Activated naive CD8-positive, alpha-beta T cell treated with anti-CD3 and anti-CD28 coated beads for 36 hours (primary cell): ENCODE data around the gene FHL1. TPM values are rescaled to one million over a fixed set of nuclear protein-coding genes. Genes with fewer than 3 reads are reported as not detected.
"Not testable (repeated sequence)": the region's sequence is repeated elsewhere in the genome, so short reads cannot be mapped to it uniquely, and the experiment has no call there.

Experiments
- DNase-seq: peaks from one replicate; pipeline ENCODE4 v3.0.0; 2021
- H3K27ac Mint-ChIP-seq: one replicate; pipeline ENCODE4 v1.8.0; 2022; ENCODE audit warnings: mild to moderate bottlenecking, moderate library complexity, mixed read lengths
- H3K27me3 Mint-ChIP-seq: one replicate; pipeline ENCODE4 v1.8.0; 2022; ENCODE audit warnings: mild to moderate bottlenecking, mixed read lengths
- H3K36me3 Mint-ChIP-seq: one replicate; pipeline ENCODE4 v1.8.0; 2021; ENCODE audit warnings: mild to moderate bottlenecking, mixed read lengths
- H3K4me1 Mint-ChIP-seq: one replicate; pipeline ENCODE4 v1.8.0; 2021; ENCODE audit warnings: mixed read lengths
- H3K4me3 Mint-ChIP-seq: one replicate; pipeline ENCODE4 v1.8.0; 2022; ENCODE audit warnings: mild to moderate bottlenecking, moderate library complexity, mixed read lengths
- H3K9me3 Mint-ChIP-seq: one replicate; pipeline ENCODE4 v1.8.0; 2022; ENCODE audit warnings: mixed read lengths
- total RNA-seq, 2 experiments: library from RNA; stranded (reverse); gene quantifications; one replicate each; pipeline ENCODE4 v1.2.3, GENCODE V29; 2021

The FHL1 gene
- total RNA-seq, 2 experiments from 2014 or later = 12.0 to 15.5 TPM

- H3K27ac Mint-ChIP-seq = no peak overlapping the region
- no peak overlapping the region for H3K4me3 Mint-ChIP-seq
- peaks cover 14% of the 10 kb centered on the region for H3K36me3 Mint-ChIP-seq
- DNase-seq = no peak
- H3K9me3 Mint-ChIP-seq = no peaks in the 10 kb centered on the region
- no peaks in the 10 kb centered on the region for H3K27me3 Mint-ChIP-seq
- H3K4me1 Mint-ChIP-seq = peaks cover 11% of the 10 kb centered on the region
Observed at GRCh38 chrX:136227074-136227473, 79.7 kb downstream of the FHL1 start.

- Mint-ChIP-seq H3K36me3 (peaks cover 14% of the 10 kb centered on the region), H3K4me3 (no peak overlapping the region), H3K4me1 (peaks cover 11% of the 10 kb centered on the region), H3K27ac (no peak overlapping the region), H3K27me3 (no peaks in the 10 kb centered on the region), H3K9me3 (no peaks in the 10 kb centered on the region)
- DNase-seq = no peak
Observed at GRCh38 chrX:136227948-136228838, 80.9 kb downstream of the FHL1 start.

- peaks cover 11% of the 10 kb centered on the region for H3K4me1 Mint-ChIP-seq
- H3K36me3 Mint-ChIP-seq = peaks cover 14% of the 10 kb centered on the region
- H3K27ac Mint-ChIP-seq = no peak overlapping the region
- no peak for DNase-seq
- H3K9me3 Mint-ChIP-seq = no peaks in the 10 kb centered on the region
- H3K27me3 Mint-ChIP-seq = no peaks in the 10 kb centered on the region
- H3K4me3 Mint-ChIP-seq = no peak overlapping the region
Observed at GRCh38 chrX:136228839-136229207, 81.5 kb downstream of the FHL1 start.

GRCh38 chrX:136237074-136237473 is 89.7 kb downstream of the FHL1 start:
- H3K4me1 Mint-ChIP-seq = peaks cover 3% of the 10 kb centered on the region
- H3K27ac Mint-ChIP-seq = no peak overlapping the region
- H3K9me3 Mint-ChIP-seq = no peaks in the 10 kb centered on the region
- no peaks in the 10 kb centered on the region for H3K27me3 Mint-ChIP-seq
- no peak overlapping the region for H3K4me3 Mint-ChIP-seq
- H3K36me3 Mint-ChIP-seq = peaks cover 8% of the 10 kb centered on the region
- no peak for DNase-seq

GRCh38 chrX:136237849-136238248 is 90.5 kb downstream of the FHL1 start:
- not testable (repeated sequence) for H3K27ac Mint-ChIP-seq, H3K27me3 Mint-ChIP-seq, H3K4me1 Mint-ChIP-seq, DNase-seq, H3K9me3 Mint-ChIP-seq, H3K4me3 Mint-ChIP-seq
- peaks cover 14% of the 10 kb centered on the region for H3K36me3 Mint-ChIP-seq

GRCh38 chrX:136246201-136246600 is 98.9 kb downstream of the FHL1 start:
- H3K27me3 Mint-ChIP-seq = no peaks in the 10 kb centered on the region
- DNase-seq = no peak
- peaks cover 8% of the 10 kb centered on the region for H3K4me1 Mint-ChIP-seq
- no peak overlapping the region for H3K4me3 Mint-ChIP-seq
- H3K27ac Mint-ChIP-seq = no peak overlapping the region
- H3K36me3 Mint-ChIP-seq = peaks cover 16% of the 10 kb centered on the region
- no peaks in the 10 kb centered on the region for H3K9me3 Mint-ChIP-seq

GRCh38 chrX:136250191-136251040 is 103.1 kb downstream of the FHL1 start:
- peak; percentile 51 for DNase-seq
- H3K4me3 Mint-ChIP-seq = peak overlapping the region; percentile 75

GRCh38 chrX:136251041-136251991 is 104.0 kb downstream of the FHL1 start, which contains the start of gene MAP7D3:
Gene MAP7D3, minus strand, starts transcription at chrX:136251400. Its CDS starts 42 bp downstream, at chrX:136251358.
- DNase-seq = peak; percentile 72
- H3K9me3 Mint-ChIP-seq = no peaks in the 10 kb centered on the region
- no peaks in the 10 kb centered on the region for H3K36me3 Mint-ChIP-seq
- peak within 1 kb of the TSS; percentile 88 for H3K4me3 Mint-ChIP-seq
- peak within 1 kb of the TSS; percentile 85 for H3K27ac Mint-ChIP-seq
- peaks cover 12% of the 10 kb centered on the region for H3K4me1 Mint-ChIP-seq
- no peaks in the 10 kb centered on the region for H3K27me3 Mint-ChIP-seq

More at GRCh38 chrX:136250191-136251040, 103.1 kb downstream of the FHL1 start:
- Mint-ChIP-seq H3K4me1 (peaks cover 12% of the 10 kb centered on the region), H3K27ac (peak overlapping the region; percentile 54), H3K27me3 (no peaks in the 10 kb centered on the region), H3K36me3 (peaks cover 2% of the 10 kb centered on the region), H3K9me3 (no peaks in the 10 kb centered on the region)

- Mint-ChIP-seq H3K27ac (no peak overlapping the region), H3K4me1 (peaks cover 15% of the 10 kb centered on the region), H3K36me3 (no peaks in the 10 kb centered on the region), H3K27me3 (no peaks in the 10 kb centered on the region), H3K4me3 (no peak overlapping the region), H3K9me3 (no peaks in the 10 kb centered on the region)
- no peak for DNase-seq
Observed at GRCh38 chrX:136255541-136255940, 108.2 kb downstream of the FHL1 start.

- H3K4me1 Mint-ChIP-seq = peaks cover 19% of the 10 kb centered on the region
- DNase-seq = no peak
- H3K27ac Mint-ChIP-seq = no peak overlapping the region
- H3K27me3 Mint-ChIP-seq = no peaks in the 10 kb centered on the region
- H3K4me3 Mint-ChIP-seq = no peak overlapping the region
- H3K36me3 Mint-ChIP-seq = no peaks in the 10 kb centered on the region
- no peaks in the 10 kb centered on the region for H3K9me3 Mint-ChIP-seq
Observed at GRCh38 chrX:136256026-136256425, 108.7 kb downstream of the FHL1 start.

GRCh38 chrX:136258951-136259350 is 111.6 kb downstream of the FHL1 start:
- H3K4me1 Mint-ChIP-seq = peaks cover 15% of the 10 kb centered on the region
- H3K36me3 Mint-ChIP-seq = no peaks in the 10 kb centered on the region
- H3K9me3 Mint-ChIP-seq = no peaks in the 10 kb centered on the region
- DNase-seq = no peak
- H3K27ac Mint-ChIP-seq = no peak overlapping the region
- no peak overlapping the region for H3K4me3 Mint-ChIP-seq
- no peaks in the 10 kb centered on the region for H3K27me3 Mint-ChIP-seq

GRCh38 chrX:136259543-136259942 is 112.2 kb downstream of the FHL1 start:
- peaks cover 15% of the 10 kb centered on the region for H3K4me1 Mint-ChIP-seq
- no peak for DNase-seq
- peak overlapping the region; percentile 19 for H3K4me3 Mint-ChIP-seq
- no peaks in the 10 kb centered on the region for H3K36me3 Mint-ChIP-seq
- no peaks in the 10 kb centered on the region for H3K27me3 Mint-ChIP-seq
- H3K9me3 Mint-ChIP-seq = no peaks in the 10 kb centered on the region
- peak overlapping the region; percentile 84 for H3K27ac Mint-ChIP-seq

- peaks cover 15% of the 10 kb centered on the region for H3K4me1 Mint-ChIP-seq
- no peaks in the 10 kb centered on the region for H3K36me3 Mint-ChIP-seq
- H3K9me3 Mint-ChIP-seq = no peaks in the 10 kb centered on the region
- H3K4me3 Mint-ChIP-seq = no peak overlapping the region
- no peaks in the 10 kb centered on the region for H3K27me3 Mint-ChIP-seq
- H3K27ac Mint-ChIP-seq = no peak overlapping the region
- no peak for DNase-seq
Observed at GRCh38 chrX:136260776-136261175, 113.4 kb downstream of the FHL1 start.
